Activated CD4-positive, alpha-beta T cell treated with anti-CD3 and anti-CD28 coated beads, Interleukin-2, Interleukin-4, amounts not matched to agents 100 ng/mL and 50 ng/mL, durations not matched to agents 16 hours and 8 hours (primary cell): ENCODE results near the gene JAG2.
A peak's percentile ranks its signal among the peaks of the same experiment; 100 is the strongest.

ENCODE experiments used
- DNase-seq: peaks from one replicate; pipeline ENCODE4 v3.0.0-alpha.2; 2020; ENCODE audit warnings: low spot score

Gene JAG2

GRCh38 chr14:105168496-105168978 is at the start of gene JAG2:
JAG2 (minus strand) TSS chr14:105168776; CDS start chr14:105168420, 356 bp downstream.
- peak; percentile 39 for DNase-seq

GRCh38 chr14:105217774-105218173 is 49.2 kb upstream of the JAG2 start:
- no peak for DNase-seq

- no peak for DNase-seq
These were observed 48.1 kb upstream of the JAG2 start for GRCh38 chr14:105216490-105217247.

GRCh38 chr14:105215602-105216001 is 47.0 kb upstream of the JAG2 start:
- DNase-seq = no peak

GRCh38 chr14:105214324-105214915 is 45.8 kb upstream of the JAG2 start:
- DNase-seq = no peak

GRCh38 chr14:105213361-105213760 is 44.8 kb upstream of the JAG2 start:
- no peak for DNase-seq

- DNase-seq = no peak
These were observed 44.1 kb upstream of the JAG2 start for GRCh38 chr14:105212541-105213300.

- no peak for DNase-seq
These were observed 43.1 kb upstream of the JAG2 start for GRCh38 chr14:105211758-105212089.

- DNase-seq = no peak
These were observed 42.6 kb upstream of the JAG2 start for GRCh38 chr14:105211086-105211757.

- no peak for DNase-seq
These were observed 41.9 kb upstream of the JAG2 start for GRCh38 chr14:105210266-105211025.

- DNase-seq = no peak
These were observed 41.1 kb upstream of the JAG2 start for GRCh38 chr14:105209646-105210045.

GRCh38 chr14:105209091-105209490 is 40.5 kb upstream of the JAG2 start:
- DNase-seq = no peak

GRCh38 chr14:105208738-105209075 is 40.1 kb upstream of the JAG2 start:
- no peak for DNase-seq

- DNase-seq = no peak
These were observed 39.6 kb upstream of the JAG2 start for GRCh38 chr14:105207996-105208737.

GRCh38 chr14:105207460-105207901 is 38.9 kb upstream of the JAG2 start:
- no peak for DNase-seq

GRCh38 chr14:105206873-105207272 is 38.3 kb upstream of the JAG2 start:
- no peak for DNase-seq

- no peak for DNase-seq
These were observed 37.2 kb upstream of the JAG2 start for GRCh38 chr14:105205673-105206208.

GRCh38 chr14:105204931-105205672 is 36.5 kb upstream of the JAG2 start:
- no peak for DNase-seq

- no peak for DNase-seq
These were observed 35.8 kb upstream of the JAG2 start for GRCh38 chr14:105204206-105204930.
